ENCODE measurements around the gene KRTAP23-1.

KRTAP23-1 gene

DNA sequence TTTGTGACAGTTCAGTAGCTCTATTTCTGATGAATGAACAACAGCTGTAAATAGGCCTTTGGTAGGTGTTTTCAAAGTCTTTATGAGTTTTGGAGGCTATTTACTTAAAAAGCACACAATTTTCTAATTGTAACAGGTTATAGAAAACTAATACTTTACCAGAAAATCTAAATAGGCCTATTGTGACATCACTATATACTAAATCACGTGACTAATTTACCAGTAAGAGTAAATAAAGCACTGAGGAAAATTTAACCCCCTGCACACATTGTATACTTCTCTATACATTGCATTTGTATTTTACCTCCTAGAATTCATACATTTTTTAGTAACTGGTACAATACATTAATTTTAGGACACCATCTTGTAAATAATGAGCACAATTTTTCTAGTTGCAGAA lies 43.3 kb downstream of the KRTAP23-1 start:
- DNase-seq, result no peak
